GM12878 (cell line): Measurements from ENCODE around the gene CHFR. TPM values are rescaled to one million over a fixed set of nuclear protein-coding genes. Genes with fewer than 3 reads are reported as not detected.
"Not testable (repeated sequence)": the region's sequence is repeated elsewhere in the genome, so short reads cannot be mapped to it uniquely, and the experiment has no call there.

ENCODE experiments used
- ATAC-seq: fragments of 200-7000 bp; cut with Tn5 transposase; 3 replicates; pipeline ENCODE4 v1.9.1; 2020; ENCODE audit warnings: mild to moderate bottlenecking, moderate library complexity
- BruUV-seq: library from RNA; stranded (reverse); fragments of 400-500 nt; replicated peaks from 2 replicates; lab custom pipeline; 2021; lab: Mats Ljungman, UMichigan
- CTCF ChIA-PET: fragments of 300-600 bp; sonication (Branson Sonifier 250); formaldehyde crosslinking; extraction: SDS; loops from one replicate; lab custom pipeline; 2021; ENCODE audit warnings: inconsistent platforms; lab: Yijun Ruan, JAX
- POLR2A ChIA-PET: fragments of 350-600 bp; formaldehyde crosslinking; extraction: SDS; loops from one replicate; lab custom pipeline; 2021; ENCODE audit warnings: inconsistent platforms; lab: Charles Lee
- RAD21 ChIA-PET: fragments of 300-600 bp; sonication (Branson Sonifier 250); formaldehyde crosslinking; loops from one replicate; lab custom pipeline; 2023; ENCODE audit warnings: antibody characterized with exemption; ENCODE audit not compliant: unreplicated experiment; lab: Charles Lee
- SMC1A ChIA-PET: fragments of 300-600 bp; sonication (Branson Sonifier 250); formaldehyde crosslinking; loops from one replicate; lab custom pipeline; 2023; ENCODE audit not compliant: unreplicated experiment, uncharacterized antibody; lab: Charles Lee
- DNase-seq: peaks from one replicate; pipeline ENCODE4 v3.0.0-alpha.2; 2011; ENCODE audit warnings: low read depth, low spot score
- FAIRE-seq: peaks from 3 replicates; lab custom pipeline; 2011; peaks lifted over from hg19 to GRCh38; lab: Jason Lieb, UNC
- H2AFZ ChIP-seq: 2 replicates; pipeline ENCODE4 v1.6.0; 2011; ENCODE audit warnings: low read depth, low read length, control low read depth; ENCODE audit not compliant: control insufficient read depth
- H3K27ac ChIP-seq: 2 replicates; pipeline ENCODE4 v1.5.1; 2011; ENCODE audit warnings: control low read depth; ENCODE audit not compliant: control insufficient read depth, insufficient read depth
- H3K27me3 ChIP-seq, 2 experiments: replicated peaks in 1 of 2; 2 replicates each; pipeline versions ENCODE4 v1.6.0 to v1.6.1; 2011; ENCODE audit warnings: low read length in 1 of 2; ENCODE audit not compliant: control insufficient read depth in 2 of 2, insufficient read depth in 2 of 2
- H3K36me3 ChIP-seq, 2 experiments: 2 replicates each; pipeline ENCODE4 v1.5.1; 2011; ENCODE audit warnings: low read length in 1 of 2; ENCODE audit not compliant: control insufficient read depth in 2 of 2, insufficient read depth in 2 of 2
- H3K4me1 ChIP-seq: 2 replicates; pipeline ENCODE4 v1.6.1; 2011; ENCODE audit warnings: mild to moderate bottlenecking, low read length, moderate library complexity, mixed read lengths; ENCODE audit not compliant: control insufficient read depth, insufficient read depth
- H3K4me2 ChIP-seq: 2 replicates; pipeline ENCODE4 v1.6.0; 2011; ENCODE audit warnings: control low read depth; ENCODE audit not compliant: control insufficient read depth, insufficient read depth
- H3K4me3 ChIP-seq: fragments of 200-600 bp; sonication (generic); 2 replicates; pipeline ENCODE4 v1.5.1; 2016
- H3K79me2 ChIP-seq: 2 replicates; pipeline ENCODE4 v1.6.0; 2011; ENCODE audit warnings: low read length; ENCODE audit not compliant: control insufficient read depth, insufficient read depth
- H3K9ac ChIP-seq: 2 replicates; pipeline ENCODE4 v1.8.0; 2011; ENCODE audit warnings: low read length, control low read depth, mixed read lengths; ENCODE audit not compliant: control insufficient read depth, insufficient read depth
- H3K9me3 ChIP-seq: replicated peaks from 3 replicates; pipeline ENCODE4 v1.5.1; 2011; ENCODE audit warnings: mild to moderate bottlenecking, low read length; ENCODE audit not compliant: control insufficient read depth, insufficient read depth
- H4K20me1 ChIP-seq: 2 replicates; pipeline ENCODE4 v1.6.0; 2011; ENCODE audit not compliant: control insufficient read depth, insufficient read depth
- NR2C1 ChIP-seq: fragments of 450-650 bp; IDR thresholded peaks from 2 replicates; pipeline ENCODE4 v1.6.1; 2017; ENCODE audit warnings: antibody characterized with exemption, mild to moderate bottlenecking, moderate library complexity
- WGBS: methylation state at CpG from one replicate; pipeline ENCODE4 v1.1.6; 2016; ENCODE audit warnings: low lambda C conversion rate; ENCODE audit not compliant: insufficient replicate concordance, insufficient coverage; ENCODE audit errors: missing lambda C conversion rate; 5-methylcytosine and 5-hydroxymethylcytosine counted together
- in situ Hi-C: fragments of 300-500 bp; cut with MboI; formaldehyde crosslinking; loops from 9 replicates; pipeline ENCODE4 v1.14.3; 2018; ENCODE audit warnings: mixed read lengths
- intact Hi-C: fragments of 100-400 bp; cut with micrococcal nuclease; formaldehyde crosslinking; loops from one replicate; pipeline ENCODE4 v1.14.2; 2022; ENCODE audit not compliant: unreplicated experiment
- polyA plus RNA-seq, 11 experiments: library from polyadenylated mRNA; depleted of rRNA in 4 of 11; unstranded in 6 of 11; stranded (reverse) in 5 of 11; fragments of >200 nt; fragmentation: Nextera tagmentation in 4 of 11; fragmentation: Illumina TruSeq in 1 of 11; extraction: Ambion mirVana in 4 of 11; extraction: Trizol in 1 of 11; gene quantifications; 1 replicate in 1 of 11; 2 replicates in 10 of 11; pipeline versions ENCODE4 v1.2.1 to v1.2.3, GENCODE V29; 2011 to 2016; ENCODE audit warnings: inconsistent platforms in 2 of 11, missing spikeins in 2 of 11, low read depth in 1 of 11
- total RNA-seq, 4 experiments: library from RNA; depleted of rRNA in 3 of 4; stranded (reverse); fragments of >200 nt in 3 of 4; fragmentation: Illumina TruSeq in 1 of 4; extraction: Trizol in 1 of 4; gene quantifications; 2 replicates each; pipeline versions ENCODE4 v1.2.1 to v1.2.3, GENCODE V29; 2013 to 2021

CHFR gene
- total and polyA plus RNA-seq, 10 of the 15 experiments (the other 5 are each of a cell fraction or from before 2014, with no cell fraction given): 1.1 to 49.4 (median 34.4) TPM

DNA sequence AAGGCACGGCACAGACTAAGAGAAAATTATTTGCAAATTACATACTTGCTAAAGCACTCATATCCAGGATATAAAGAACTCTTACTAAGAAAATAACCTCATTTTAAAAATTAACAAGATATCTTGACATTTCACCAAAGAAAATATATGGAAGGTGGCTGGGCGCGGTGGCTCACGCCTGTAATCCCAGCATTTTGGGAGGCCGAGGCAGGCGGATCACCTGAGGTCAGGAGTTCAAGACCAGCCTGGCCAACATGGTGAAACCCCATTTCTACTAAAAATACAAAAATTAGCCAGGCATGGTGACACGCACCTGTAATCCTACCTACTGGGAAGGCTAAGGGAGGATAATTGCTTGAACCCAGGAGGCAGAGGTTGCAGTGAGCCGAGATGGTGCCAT is 49.5 kb upstream of the CHFR start:
- H3K4me1 ChIP-seq, H3K27me3 ChIP-seq, DNase-seq, SMC1A ChIA-PET, H4K20me1 ChIP-seq, in situ Hi-C loops, POLR2A ChIA-PET, ATAC-seq, H3K4me2 ChIP-seq, FAIRE-seq, H3K79me2 ChIP-seq, H3K9ac ChIP-seq, H3K4me3 ChIP-seq, CTCF ChIA-PET, intact Hi-C loops, RAD21 ChIA-PET, H3K36me3 ChIP-seq, BruUV-seq, H2AFZ ChIP-seq, H3K27ac ChIP-seq: not testable (repeated sequence)
- WGBS: 97% methylated on average over 8 of the region's 8 CpGs
- peaks cover 19% of the 10 kb centered on the region; the same call in 2 of the 3 replicates for H3K9me3 ChIP-seq

GRCh38 chr12:132936163-132936562 is 48.8 kb upstream of the CHFR start:
- BruUV-seq: no TSS peak
- RAD21 ChIA-PET: no interaction called here
- H3K27me3 ChIP-seq: no peaks in the 10 kb centered on the region
- no peak overlapping the region for H3K4me3 ChIP-seq
- 74% methylated on average over 2 of the region's 2 CpGs for WGBS
- SMC1A ChIA-PET: no interaction called here
- H2AFZ ChIP-seq: no peak overlapping the region
- peaks cover 17% of the 10 kb centered on the region; the same call in 2 of the 3 replicates for H3K9me3 ChIP-seq
- CTCF ChIA-PET: no interaction called here
- H3K79me2 ChIP-seq: no peaks in the 10 kb centered on the region
- no peak for ATAC-seq
- H3K4me2 ChIP-seq: no peak overlapping the region
- no peak for TF ChIP-seq NR2C1
- no peak for FAIRE-seq
- no peak overlapping the region for H3K27ac ChIP-seq
- no peaks in the 10 kb centered on the region for H3K4me1 ChIP-seq
- no peak for DNase-seq
- POLR2A ChIA-PET: no interaction called here
- H4K20me1 ChIP-seq: no peaks in the 10 kb centered on the region
- in situ Hi-C loops (no loop called here), intact Hi-C loops (no loop called here)
- no peak overlapping the region for H3K9ac ChIP-seq
- no peaks in the 10 kb centered on the region for H3K36me3 ChIP-seq
